ENCODE results near the gene DCT. TPM values are rescaled to one million over a fixed set of nuclear protein-coding genes. Genes with fewer than 3 reads are reported as not detected.

DCT gene
- total RNA-seq, 1 experiment from 2014 or later, result not detected

GRCh38 chr13:94516456-94516855 is 37.0 kb upstream of the DCT start:
- intact Hi-C loops (cut with micrococcal nuclease; ENCODE audit: unreplicated experiment), result no loop called here
- H3K4me1 Mint-ChIP-seq (ENCODE audit: low read depth, unreplicated experiment), result no peaks in the 10 kb centered on the region
- peaks cover 2% of the 10 kb centered on the region for H3K9me3 Mint-ChIP-seq (ENCODE audit: low read depth, unreplicated experiment)
- no peak for TF ChIP-seq CTCF (IDR thresholded peaks at IDR 0.05; ENCODE audit: unreplicated experiment)
- no TSS peak for BruUV-seq (replicated peaks)
- no peak overlapping the region for H3K27ac Mint-ChIP-seq (ENCODE audit: unreplicated experiment)
- H3K36me3 Mint-ChIP-seq (ENCODE audit: insufficient read depth, unreplicated experiment), result no peaks in the 10 kb centered on the region
- no peaks in the 10 kb centered on the region for H3K27me3 Mint-ChIP-seq (ENCODE audit: unreplicated experiment)
- H3K4me3 Mint-ChIP-seq (ENCODE audit: low read depth, unreplicated experiment), result no peak overlapping the region
- CTCF ChIA-PET, result no interaction called here
- no peak for DNase-seq

- no peak for DNase-seq
- no peaks in the 10 kb centered on the region for H3K27me3 Mint-ChIP-seq (ENCODE audit: unreplicated experiment)
- no peaks in the 10 kb centered on the region for H3K4me1 Mint-ChIP-seq (ENCODE audit: low read depth, unreplicated experiment)
- intact Hi-C loops (cut with micrococcal nuclease; ENCODE audit: unreplicated experiment), result no loop called here
- H3K36me3 Mint-ChIP-seq (ENCODE audit: insufficient read depth, unreplicated experiment), result no peaks in the 10 kb centered on the region
- no TSS peak for BruUV-seq (replicated peaks)
- H3K4me3 Mint-ChIP-seq (ENCODE audit: low read depth, unreplicated experiment), result no peak overlapping the region
- CTCF ChIA-PET, result no interaction called here
- peaks cover 2% of the 10 kb centered on the region for H3K9me3 Mint-ChIP-seq (ENCODE audit: low read depth, unreplicated experiment)
- no peak overlapping the region for H3K27ac Mint-ChIP-seq (ENCODE audit: unreplicated experiment)
- TF ChIP-seq CTCF (IDR thresholded peaks at IDR 0.05; ENCODE audit: unreplicated experiment), result no peak
These were observed 36.4 kb upstream of the DCT start for GRCh38 chr13:94515911-94516310.

GRCh38 chr13:94515374-94515773 is 35.9 kb upstream of the DCT start:
- H3K27ac Mint-ChIP-seq (ENCODE audit: unreplicated experiment), result no peak overlapping the region
- peaks cover 5% of the 10 kb centered on the region for H3K27me3 Mint-ChIP-seq (ENCODE audit: unreplicated experiment)
- no peak for DNase-seq
- H3K4me3 Mint-ChIP-seq (ENCODE audit: low read depth, unreplicated experiment), result no peak overlapping the region
- H3K9me3 Mint-ChIP-seq (ENCODE audit: low read depth, unreplicated experiment), result peaks cover 2% of the 10 kb centered on the region
- no peaks in the 10 kb centered on the region for H3K36me3 Mint-ChIP-seq (ENCODE audit: insufficient read depth, unreplicated experiment)
- TF ChIP-seq CTCF (IDR thresholded peaks at IDR 0.05; ENCODE audit: unreplicated experiment), result no peak
- CTCF ChIA-PET, result no interaction called here
- no peaks in the 10 kb centered on the region for H3K4me1 Mint-ChIP-seq (ENCODE audit: low read depth, unreplicated experiment)
- intact Hi-C loops (cut with micrococcal nuclease; ENCODE audit: unreplicated experiment), result no loop called here
- BruUV-seq (replicated peaks), result no TSS peak

- H3K9me3 Mint-ChIP-seq (ENCODE audit: low read depth, unreplicated experiment), result peaks cover 2% of the 10 kb centered on the region
- intact Hi-C loops (cut with micrococcal nuclease; ENCODE audit: unreplicated experiment), result no loop called here
- no peaks in the 10 kb centered on the region for H3K4me1 Mint-ChIP-seq (ENCODE audit: low read depth, unreplicated experiment)
- H3K4me3 Mint-ChIP-seq (ENCODE audit: low read depth, unreplicated experiment), result no peak overlapping the region
- H3K27ac Mint-ChIP-seq (ENCODE audit: unreplicated experiment), result no peak overlapping the region
- no TSS peak for BruUV-seq (replicated peaks)
- CTCF ChIA-PET, result no interaction called here
- DNase-seq, result no peak
- TF ChIP-seq CTCF (IDR thresholded peaks at IDR 0.05; ENCODE audit: unreplicated experiment), result no peak
- H3K27me3 Mint-ChIP-seq (ENCODE audit: unreplicated experiment), result peaks cover 15% of the 10 kb centered on the region
- H3K36me3 Mint-ChIP-seq (ENCODE audit: insufficient read depth, unreplicated experiment), result no peaks in the 10 kb centered on the region
These were observed 33.5 kb upstream of the DCT start for GRCh38 chr13:94513026-94513425.

GRCh38 chr13:94505730-94506129 is 26.2 kb upstream of the DCT start:
- no peak for DNase-seq
- no peaks in the 10 kb centered on the region for H3K36me3 Mint-ChIP-seq (ENCODE audit: insufficient read depth, unreplicated experiment)
- no peak for TF ChIP-seq CTCF (IDR thresholded peaks at IDR 0.05; ENCODE audit: unreplicated experiment)
- no TSS peak for BruUV-seq (replicated peaks)
- no peaks in the 10 kb centered on the region for H3K9me3 Mint-ChIP-seq (ENCODE audit: low read depth, unreplicated experiment)
- H3K4me1 Mint-ChIP-seq (ENCODE audit: low read depth, unreplicated experiment), result no peaks in the 10 kb centered on the region
- H3K27me3 Mint-ChIP-seq (ENCODE audit: unreplicated experiment), result peaks cover 27% of the 10 kb centered on the region
- intact Hi-C loops (cut with micrococcal nuclease; ENCODE audit: unreplicated experiment), result no loop called here
- no peak overlapping the region for H3K27ac Mint-ChIP-seq (ENCODE audit: unreplicated experiment)
- no peak overlapping the region for H3K4me3 Mint-ChIP-seq (ENCODE audit: low read depth, unreplicated experiment)
- CTCF ChIA-PET, result no interaction called here
